Adrenal gland (tissue), 5 donors: Measurements from ENCODE around the gene NSUN6.

Experiments
- CTCF ChIP-seq, 6 experiments: fragments of 450-650 bp in 4 of 6; fragments of 200-600 bp in 2 of 6; sonication (generic) in 1 of 6; IDR thresholded peaks; 1 replicate in 5 of 6; 2 replicates in 1 of 6; pipeline versions ENCODE4 v1.5.1 to v1.8.0; 2016 to 2021; ENCODE audit warnings: antibody characterized with exemption in 6 of 6, mild to moderate bottlenecking in 2 of 6, moderate library complexity in 1 of 6
- POLR2A ChIP-seq, 2 donors: fragments of 450-650 bp; IDR thresholded peaks; one replicate each; pipeline ENCODE4 v1.6.1; 2017; ENCODE audit warnings: antibody characterized with exemption in 2 of 2, mild to moderate bottlenecking in 2 of 2, moderate library complexity in 1 of 2
- donor health status: DM: no; HTN: no; CAD: no.

- TF ChIP-seq CTCF (IDR thresholded peaks at IDR 0.05), result no peak
- no peak for TF ChIP-seq POLR2A (IDR thresholded peaks at IDR 0.05)
These were observed 94.8 kb downstream of the NSUN6 start for GRCh38 chr10:18556522-18557147.
